Transverse colon (tissue), 4 donors: Measurements from ENCODE around the gene PARP12. TPM values are rescaled to one million over a fixed set of nuclear protein-coding genes. Genes with fewer than 3 reads are reported as not detected.

Experiments
- DNase-seq: peaks from one replicate; pipeline ENCODE4 v3.0.0-alpha.2; 2019
- H3K27ac ChIP-seq, 4 donors: fragments of 200-600 bp; sonication (generic); 2 replicates each; pipeline ENCODE4 v1.5.1; 2016 to 2018; ENCODE audit warnings: inconsistent platforms in 4 of 4
- H3K27me3 ChIP-seq: fragments of 200-600 bp; sonication (generic); 2 replicates; pipeline ENCODE4 v1.5.1; 2017; ENCODE audit warnings: inconsistent platforms
- H3K36me3 ChIP-seq, 4 donors: fragments of 200-600 bp; sonication (generic); 2 replicates each; pipeline ENCODE4 v1.5.1; 2017 to 2019; ENCODE audit warnings: inconsistent platforms in 4 of 4
- H3K4me1 ChIP-seq, 4 donors: fragments of 200-600 bp; sonication (generic); 2 replicates each; pipeline ENCODE4 v1.5.1; 2017 to 2020; ENCODE audit warnings: inconsistent platforms in 4 of 4
- H3K4me3 ChIP-seq, 4 donors: fragments of 200-600 bp; sonication (generic); 1 replicate in 1 of 4; 2 replicates in 3 of 4; pipeline versions ENCODE4 v1.5.1 to v1.6.1; 2017 to 2019; ENCODE audit warnings: inconsistent platforms in 4 of 4
- H3K9me3 ChIP-seq, 2 donors: fragments of 200-600 bp; sonication (generic); 2 replicates each; pipeline ENCODE4 v1.5.1; 2017 to 2019; ENCODE audit warnings: inconsistent platforms in 2 of 2
- EP300 ChIP-seq: sonication (generic); formaldehyde crosslinking; IDR thresholded peaks from one replicate; pipeline ENCODE4 v1.6.1; 2017; ENCODE audit warnings: antibody characterized with exemption, low read depth
- POLR2A ChIP-seq: fragments of 450-650 bp; IDR thresholded peaks from one replicate; pipeline ENCODE4 v1.6.1; 2016; ENCODE audit warnings: antibody characterized with exemption, mild to moderate bottlenecking, moderate library complexity
- POLR2AphosphoS5 ChIP-seq, 3 donors: sonication (generic); formaldehyde crosslinking; IDR thresholded peaks; one replicate each; pipeline ENCODE4 v1.6.1; 2016; ENCODE audit warnings: antibody characterized with exemption in 3 of 3
- WGBS, 2 donors: methylation state at CpG; one replicate each; pipeline ENCODE4 v1.1.5; 2018; ENCODE audit warnings: low coverage in 1 of 2; 5-methylcytosine and 5-hydroxymethylcytosine counted together
- in situ Hi-C, 4 donors: fragments of 200-750 bp; cut with MboI; loops; one replicate each; pipeline versions ENCODE4 v1.15.0 to v1.15.1; 2017; ENCODE audit warnings: low sequenced_read_pairs in 3 of 4, low pct_ligation_motif_present in 1 of 4, low pct_unique_long_range_greater_than_20kb in 1 of 4
- intact Hi-C: fragments of 100-400 bp; cut with DNase I; formaldehyde crosslinking; loops from one replicate; pipeline ENCODE4 v1.15.1; 2023; ENCODE audit warnings: low total_unique reads
- total RNA-seq, 4 donors: library from RNA; depleted of rRNA; stranded (reverse); fragments of >200 nt; gene quantifications; one replicate each; pipeline ENCODE4 v1.1.0, GENCODE V29; 2016
- TF ChIP-seq, protein P1 (sequence below), 5 experiments: fragments of 200-600 bp in 3 of 5; fragments of 450-650 bp in 2 of 5; sonication (generic) in 3 of 5; IDR thresholded peaks; 1 replicate in 2 of 5; 2 replicates in 3 of 5; pipeline ENCODE4 v1.5.1; 2016 to 2017; ENCODE audit warnings: antibody characterized with exemption in 5 of 5, inconsistent platforms in 3 of 5, mild to moderate bottlenecking in 2 of 5, moderate library complexity in 1 of 5

The PARP12 gene
- total RNA-seq, 4 donors from 2014 or later: 20.9 to 105 (median 83.9) TPM

- Histone ChIP-seq H3K4me3 (no peak overlapping the region), H3K36me3 (peaks cover 0 to 3% (median 0%) of the 10 kb centered on the region in 4 donors), H3K27me3 (no peaks in the 10 kb centered on the region), H3K9me3 (no peaks in the 10 kb centered on the region), H3K27ac (no peak overlapping the region), H3K4me1 (peaks cover 0 to 32% (median 21%) of the 10 kb centered on the region in 4 donors)
- in situ Hi-C loops: no loop called here
- TF ChIP-seq POLR2A (no peak), EP300 (no peak), POLR2AphosphoS5 (IDR thresholded peaks at IDR 0.05) (no peak)
- TF ChIP-seq, protein P1, sequence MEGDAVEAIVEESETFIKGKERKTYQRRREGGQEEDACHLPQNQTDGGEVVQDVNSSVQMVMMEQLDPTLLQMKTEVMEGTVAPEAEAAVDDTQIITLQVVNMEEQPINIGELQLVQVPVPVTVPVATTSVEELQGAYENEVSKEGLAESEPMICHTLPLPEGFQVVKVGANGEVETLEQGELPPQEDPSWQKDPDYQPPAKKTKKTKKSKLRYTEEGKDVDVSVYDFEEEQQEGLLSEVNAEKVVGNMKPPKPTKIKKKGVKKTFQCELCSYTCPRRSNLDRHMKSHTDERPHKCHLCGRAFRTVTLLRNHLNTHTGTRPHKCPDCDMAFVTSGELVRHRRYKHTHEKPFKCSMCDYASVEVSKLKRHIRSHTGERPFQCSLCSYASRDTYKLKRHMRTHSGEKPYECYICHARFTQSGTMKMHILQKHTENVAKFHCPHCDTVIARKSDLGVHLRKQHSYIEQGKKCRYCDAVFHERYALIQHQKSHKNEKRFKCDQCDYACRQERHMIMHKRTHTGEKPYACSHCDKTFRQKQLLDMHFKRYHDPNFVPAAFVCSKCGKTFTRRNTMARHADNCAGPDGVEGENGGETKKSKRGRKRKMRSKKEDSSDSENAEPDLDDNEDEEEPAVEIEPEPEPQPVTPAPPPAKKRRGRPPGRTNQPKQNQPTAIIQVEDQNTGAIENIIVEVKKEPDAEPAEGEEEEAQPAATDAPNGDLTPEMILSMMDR (IDR thresholded peaks at IDR 0.05): no peak
- intact Hi-C loops: no loop called here
- DNase-seq: no peak
- WGBS, 2 donors: 99 to 100% methylated on average over 2 to 3 of the region's 3 CpGs
Measured at GRCh38 chr7:140047197-140047596, 15.6 kb downstream of the PARP12 start.

DNA sequence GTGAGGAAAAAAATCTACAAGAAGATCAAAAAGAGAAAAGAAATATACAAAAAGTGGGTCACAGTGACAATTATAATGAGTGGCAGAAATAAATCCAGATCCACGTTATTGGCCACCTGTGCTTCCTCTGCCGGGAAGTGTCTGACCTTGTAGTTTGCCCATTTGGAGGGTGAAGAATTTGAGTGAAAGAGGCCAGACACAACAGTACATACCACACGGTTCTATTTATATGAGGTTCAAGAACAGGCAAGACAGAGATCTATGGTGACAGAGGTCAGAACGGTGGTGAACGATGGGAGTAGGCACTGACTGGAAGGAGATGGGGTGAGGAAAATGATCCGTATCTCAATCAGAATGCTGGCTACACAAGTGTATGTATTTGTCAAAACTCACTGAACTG, 17.1 kb downstream of the PARP12 start:
- WGBS, 2 donors: 74 to 79% methylated on average over 4 to 6 of the region's 6 CpGs
- TF ChIP-seq POLR2A (no peak), POLR2AphosphoS5 (IDR thresholded peaks at IDR 0.05) (no peak), EP300 (no peak)
- TF ChIP-seq, protein P1 (IDR thresholded peaks at IDR 0.05): no peak
- no peak overlapping the region for H3K27ac ChIP-seq
- in situ Hi-C loops: no loop called here
- no peaks in the 10 kb centered on the region for H3K9me3 ChIP-seq
- no peak for DNase-seq
- H3K27me3 ChIP-seq: no peaks in the 10 kb centered on the region
- no peak overlapping the region for H3K4me3 ChIP-seq
- H3K36me3 ChIP-seq: peaks cover 0 to 6% (median 2%) of the 10 kb centered on the region in 4 donors
- H3K4me1 ChIP-seq: peaks cover 0 to 32% (median 21%) of the 10 kb centered on the region in 4 donors
- intact Hi-C loops: no loop called here

- Histone ChIP-seq H3K4me1 (peaks cover 0 to 20% (median 12%) of the 10 kb centered on the region in 4 donors), H3K9me3 (no peaks in the 10 kb centered on the region), H3K4me3 (no peak overlapping the region), H3K27ac (no peak overlapping the region), H3K27me3 (no peaks in the 10 kb centered on the region), H3K36me3 (peaks cover 0 to 14% (median 2%) of the 10 kb centered on the region in 4 donors)
- intact Hi-C loops: no loop called here
- TF ChIP-seq, protein P1 (IDR thresholded peaks at IDR 0.05): no peak
- in situ Hi-C loops: no loop called here
- no peak for DNase-seq
- 90 to 97% methylated on average over 4 to 6 of the region's 6 CpGs for WGBS, 2 donors
Measured at GRCh38 chr7:140044251-140044650, 18.5 kb downstream of the PARP12 start.

DNA sequence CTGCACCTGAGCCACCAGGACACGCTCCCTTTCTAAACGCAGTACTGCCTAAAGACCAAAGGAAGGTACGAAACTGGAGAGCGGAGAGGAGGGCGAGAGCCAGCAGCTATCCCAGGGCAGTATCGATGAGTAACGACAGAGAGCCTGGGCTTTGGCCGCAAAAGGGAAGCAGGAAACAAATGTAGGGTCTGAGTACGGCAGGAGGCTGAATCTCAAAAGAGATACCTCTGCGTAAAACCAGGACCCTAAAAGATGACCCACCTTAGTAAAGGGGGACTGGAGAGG, 20.4 kb downstream of the PARP12 start:
- Histone ChIP-seq H3K4me1 (peaks cover 0 to 10% (median 3%) of the 10 kb centered on the region in 4 donors), H3K4me3 (no peak overlapping the region), H3K36me3 (peaks cover 0 to 20% (median 3%) of the 10 kb centered on the region in 4 donors), H3K27me3 (no peaks in the 10 kb centered on the region), H3K27ac (no peak overlapping the region), H3K9me3 (no peaks in the 10 kb centered on the region)
- in situ Hi-C loops: no loop called here
- 95% methylated on average over 10 of the region's 10 CpGs; no CpG with 5 or more reads in 1 of the 2 donors for WGBS, 2 donors
- DNase-seq: no peak
- TF ChIP-seq, protein P1 (IDR thresholded peaks at IDR 0.05): no peak
- TF ChIP-seq POLR2AphosphoS5 (IDR thresholded peaks at IDR 0.05) (no peak), EP300 (no peak), POLR2A (no peak)
- intact Hi-C loops: no loop called here
